ENCODE measurements around the gene IL17B. TPM values are rescaled to one million over a fixed set of nuclear protein-coding genes. Genes with fewer than 3 reads are reported as not detected.
A peak's percentile ranks its signal among the peaks of the same experiment; 100 is the strongest.

The IL17B gene
- total and polyA plus RNA-seq, 2 of the 8 experiments (the other 6 are each of a cell fraction or from before 2014, with no cell fraction given), result 0.18 TPM; not detected in 1

DNA sequence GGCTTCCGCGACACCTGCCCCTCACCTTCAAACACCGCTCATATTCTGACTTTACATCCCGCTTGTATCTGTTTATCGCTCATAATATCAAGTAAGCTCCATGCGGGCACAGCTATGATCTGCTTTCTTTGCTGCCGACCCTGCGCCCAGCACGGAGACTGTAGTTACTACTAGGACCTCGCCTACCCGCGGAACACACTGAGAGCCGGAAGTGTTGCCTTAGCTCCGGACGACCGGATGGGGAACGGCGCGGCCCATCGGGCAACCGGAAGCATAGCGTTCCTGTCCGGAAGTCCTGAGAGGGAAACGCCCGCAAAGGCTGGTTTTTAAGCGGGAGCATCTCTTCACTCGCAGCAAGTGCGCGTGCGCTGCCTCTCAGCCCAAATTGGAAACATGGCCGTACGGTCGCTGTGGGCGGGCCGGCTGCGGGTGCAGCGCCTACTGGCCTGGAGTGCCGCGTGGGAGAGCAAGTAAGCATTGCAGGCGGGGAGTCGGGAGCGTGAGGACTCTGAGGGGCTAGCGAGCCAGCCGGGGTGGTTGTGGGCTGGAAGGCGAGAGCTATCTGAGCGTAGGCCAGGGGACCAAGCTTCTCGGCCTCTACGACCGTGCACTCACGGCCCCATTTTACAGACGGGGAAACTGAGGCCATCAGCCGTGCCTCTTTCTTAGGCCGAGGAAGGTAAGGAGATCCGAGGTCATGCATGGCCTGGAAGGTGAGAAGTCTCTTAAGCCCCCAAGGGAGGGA, 33.8 kb downstream of the IL17B start, which contains the start of gene GRPEL2 (continued):
- no peak for TF ChIP-seq RBBP5 (IDR thresholded peaks at IDR 0.05; ENCODE audit: borderline replicate concordance, low read depth, low read length)
- TF ChIP-seq SP2 (IDR thresholded peaks at IDR 0.05; ENCODE audit: low read length), result no peak
- TF ChIP-seq CHD1 (IDR thresholded peaks at IDR 0.05; ENCODE audit: low read depth, low read length), result peak; percentile 45; the same call in 1 of the 2 replicates
- TF ChIP-seq ATF2 (IDR thresholded peaks at IDR 0.05; ENCODE audit: low read length), result no peak; the same call in 1 of the 2 replicates
- no peak for TF ChIP-seq MAFK (IDR thresholded peaks at IDR 0.05; ENCODE audit: low read depth, low read length)
- TF ChIP-seq KDM5A (IDR thresholded peaks at IDR 0.05; ENCODE audit: low read length), result peak; percentile 60; the same call in 1 of the 2 replicates
- TF ChIP-seq POLR2A (IDR thresholded peaks at IDR 0.05; ENCODE audit: control extremely low read depth in 1 of 2, low read depth in 2 of 2, low read length in 2 of 2), result peak; percentile 86 to 88
- TF ChIP-seq TBP (IDR thresholded peaks at IDR 0.05; ENCODE audit: low read depth, low read length), result peak; percentile 87
- TF ChIP-seq PHF8 (conservative IDR thresholded peaks at IDR 0.05; ENCODE audit: low read depth, low read length), result peak; percentile 89
- peak; percentile 27 to 66; a peak in 2 of 4 replicates for TF ChIP-seq SIN3A (conservative IDR thresholded peaks at IDR 0.05 in 1 of 2, IDR thresholded peaks at IDR 0.05 in 1 of 2; ENCODE audit: low read depth in 1 of 2, low read length in 2 of 2)
- no peak for TF ChIP-seq BACH1 (IDR thresholded peaks at IDR 0.05; ENCODE audit: low read length)
- TF ChIP-seq HDAC6 (IDR thresholded peaks at IDR 0.05; ENCODE audit: low read depth, low read length), result no peak

All from H1 (cell line).